ENCODE results near the gene SLC12A7.

DNA sequence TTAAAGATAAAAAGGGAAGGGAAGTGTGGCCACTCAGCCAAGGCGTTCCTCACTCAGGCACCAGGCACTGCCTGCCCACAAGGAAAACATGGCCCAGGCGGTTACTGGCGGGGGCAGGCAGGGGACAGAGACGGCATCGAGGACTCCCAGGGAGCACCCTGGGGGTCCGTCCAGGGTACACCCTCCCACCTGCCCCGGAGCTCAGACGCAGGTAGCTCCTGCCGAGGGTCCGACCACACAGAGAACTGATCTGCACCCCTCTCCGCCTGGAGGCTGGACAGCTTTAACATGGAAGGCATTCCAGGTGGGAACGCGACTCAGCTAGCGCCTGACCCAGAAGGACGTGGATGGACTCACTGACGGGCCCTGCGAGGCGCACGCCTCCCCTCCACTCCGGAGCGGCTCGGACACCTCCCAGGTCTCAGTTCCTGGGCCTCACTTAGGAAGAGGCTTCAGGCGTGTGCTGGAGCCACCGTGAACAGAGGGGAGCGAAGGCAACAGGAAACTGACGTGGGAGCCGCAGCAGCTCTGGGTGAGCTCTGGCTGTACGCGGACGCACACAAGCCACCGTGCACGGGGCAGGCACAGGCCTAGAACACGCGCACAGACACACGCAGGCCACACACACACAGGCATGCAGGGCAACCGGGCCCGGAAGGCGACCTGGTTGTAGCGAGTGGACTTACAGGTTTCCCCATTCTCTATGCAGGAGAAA, 55.8 kb downstream of the SLC12A7 start:
- TF ChIP-seq, protein P1, sequence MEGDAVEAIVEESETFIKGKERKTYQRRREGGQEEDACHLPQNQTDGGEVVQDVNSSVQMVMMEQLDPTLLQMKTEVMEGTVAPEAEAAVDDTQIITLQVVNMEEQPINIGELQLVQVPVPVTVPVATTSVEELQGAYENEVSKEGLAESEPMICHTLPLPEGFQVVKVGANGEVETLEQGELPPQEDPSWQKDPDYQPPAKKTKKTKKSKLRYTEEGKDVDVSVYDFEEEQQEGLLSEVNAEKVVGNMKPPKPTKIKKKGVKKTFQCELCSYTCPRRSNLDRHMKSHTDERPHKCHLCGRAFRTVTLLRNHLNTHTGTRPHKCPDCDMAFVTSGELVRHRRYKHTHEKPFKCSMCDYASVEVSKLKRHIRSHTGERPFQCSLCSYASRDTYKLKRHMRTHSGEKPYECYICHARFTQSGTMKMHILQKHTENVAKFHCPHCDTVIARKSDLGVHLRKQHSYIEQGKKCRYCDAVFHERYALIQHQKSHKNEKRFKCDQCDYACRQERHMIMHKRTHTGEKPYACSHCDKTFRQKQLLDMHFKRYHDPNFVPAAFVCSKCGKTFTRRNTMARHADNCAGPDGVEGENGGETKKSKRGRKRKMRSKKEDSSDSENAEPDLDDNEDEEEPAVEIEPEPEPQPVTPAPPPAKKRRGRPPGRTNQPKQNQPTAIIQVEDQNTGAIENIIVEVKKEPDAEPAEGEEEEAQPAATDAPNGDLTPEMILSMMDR (conservative IDR thresholded peaks at IDR 0.05) = no peak
- TF ChIP-seq EZH2 (IDR thresholded peaks at IDR 0.05; ENCODE audit: low read depth) = no peak

Measured in PC-9 (cell line).